ENCODE results near the gene SLC23A3.
A peak's percentile ranks its signal among the peaks of the same experiment; 100 is the strongest.

The SLC23A3 gene

GRCh38 chr2:219169930-219170654 lies at the start of gene SLC23A3:
Gene SLC23A3 (minus strand): TSS chr2:219170029. CDS start chr2:219169984, 45 bp downstream.
- no peak for DNase-seq (ENCODE audit: low read depth in 2 of 2)

GRCh38 chr2:219218732-219219701 lies 49.2 kb upstream of the SLC23A3 start, which contains the start of gene ABCB6:
Gene ABCB6 (minus strand): TSS chr2:219218958. CDS start chr2:219218673, 285 bp downstream.
- peak; percentile 83 to 84 for DNase-seq (ENCODE audit: low read depth in 2 of 2)

GRCh38 chr2:219218217-219218731 lies 48.4 kb upstream of the SLC23A3 start:
- no peak for DNase-seq (ENCODE audit: low read depth in 2 of 2)

GRCh38 chr2:219216535-219216915 lies 46.7 kb upstream of the SLC23A3 start:
- no peak for DNase-seq (ENCODE audit: low read depth in 2 of 2)

GRCh38 chr2:219215871-219216534 lies 46.2 kb upstream of the SLC23A3 start:
- no peak for DNase-seq (ENCODE audit: low read depth in 2 of 2)

GRCh38 chr2:219214786-219215185 lies 45.0 kb upstream of the SLC23A3 start:
- no peak for DNase-seq (ENCODE audit: low read depth in 2 of 2)

GRCh38 chr2:219214141-219214540 lies 44.3 kb upstream of the SLC23A3 start:
- no peak for DNase-seq (ENCODE audit: low read depth in 2 of 2)

- no peak for DNase-seq (ENCODE audit: low read depth in 2 of 2)
These were observed 43.8 kb upstream of the SLC23A3 start for GRCh38 chr2:219213486-219214071.

GRCh38 chr2:219213026-219213415 lies 43.2 kb upstream of the SLC23A3 start:
- DNase-seq (ENCODE audit: low read depth in 2 of 2), result no peak

GRCh38 chr2:219210886-219211362 lies 41.1 kb upstream of the SLC23A3 start:
- no peak for DNase-seq (ENCODE audit: low read depth in 2 of 2)

GRCh38 chr2:219210196-219210885 lies 40.5 kb upstream of the SLC23A3 start:
- no peak for DNase-seq (ENCODE audit: low read depth in 2 of 2)

GRCh38 chr2:219209236-219210195 lies 39.7 kb upstream of the SLC23A3 start:
- no peak for DNase-seq (ENCODE audit: low read depth in 2 of 2)

GRCh38 chr2:219207884-219208740 lies 38.3 kb upstream of the SLC23A3 start:
- no peak for DNase-seq (ENCODE audit: low read depth in 2 of 2)

- no peak for DNase-seq (ENCODE audit: low read depth in 2 of 2)
These were observed 37.5 kb upstream of the SLC23A3 start for GRCh38 chr2:219207134-219207883.

- peak; percentile 83 to 93 for DNase-seq (ENCODE audit: low read depth in 2 of 2)
These were observed 36.7 kb upstream of the SLC23A3 start, which contains the start of gene ZFAND2B for GRCh38 chr2:219206328-219207133. Gene ZFAND2B (plus strand): TSS chr2:219206782. CDS start chr2:219206988, 206 bp downstream.

GRCh38 chr2:219205981-219206327 lies 36.1 kb upstream of the SLC23A3 start:
- DNase-seq (ENCODE audit: low read depth in 2 of 2), result no peak

GRCh38 chr2:219205165-219205538 lies 35.3 kb upstream of the SLC23A3 start:
- DNase-seq (ENCODE audit: low read depth in 2 of 2), result no peak
